Measurements from ENCODE around the gene TMPRSS9. TPM values are rescaled to one million over a fixed set of nuclear protein-coding genes. Genes with fewer than 3 reads are reported as not detected.
"Not testable (repeated sequence)": the region's sequence is repeated elsewhere in the genome, so short reads cannot be mapped to it uniquely, and the experiment has no call there.

TMPRSS9 gene
- polyA plus RNA-seq, 1 donor from 2014 or later, result not detected

DNA sequence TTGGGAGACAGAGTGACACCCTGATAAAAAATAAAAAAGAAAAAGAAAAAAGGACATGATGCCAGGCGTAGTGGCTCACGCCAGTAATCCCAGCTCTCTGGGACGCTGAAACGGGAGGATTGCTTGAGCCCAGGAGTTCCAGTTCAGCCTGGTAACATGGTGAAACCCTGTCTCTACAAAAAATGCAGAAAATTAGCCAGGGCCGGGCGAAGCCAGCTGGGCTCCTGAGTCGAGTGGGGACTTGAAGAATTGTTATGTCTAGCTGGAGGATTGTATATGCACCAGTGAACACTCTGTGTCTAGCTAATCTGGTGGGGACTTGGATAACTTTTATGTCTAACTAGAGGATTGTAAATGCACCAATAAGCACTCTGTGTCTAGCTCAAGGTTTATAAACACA is 32.3 kb downstream of the TMPRSS9 start:
- H3K4me3 ChIP-seq (ENCODE audit: low read length), result no peak overlapping the region

DNA sequence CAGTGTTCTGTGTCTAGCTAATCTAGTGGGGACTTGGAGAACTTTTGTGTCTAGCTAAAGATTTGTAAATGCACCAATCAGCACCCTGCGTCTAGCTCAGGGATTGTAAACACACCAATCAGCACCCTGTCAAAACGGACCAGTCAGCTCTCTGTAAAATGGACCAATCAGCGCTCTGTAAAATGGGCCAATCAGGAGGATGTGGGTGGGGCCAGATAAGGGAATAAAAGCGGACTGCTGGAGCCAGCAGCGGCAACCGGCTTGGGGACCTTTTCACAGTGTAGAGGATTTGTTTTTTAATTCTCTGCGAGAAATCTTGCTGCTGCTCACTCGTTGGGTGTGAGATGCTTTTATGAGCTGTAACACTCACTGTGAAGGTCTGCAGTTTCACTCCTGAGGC is 32.8 kb downstream of the TMPRSS9 start:
- H2AFZ ChIP-seq (ENCODE audit: low read depth, low read length); H3K4me2 ChIP-seq (ENCODE audit: low read length); H3K36me3 ChIP-seq (ENCODE audit: insufficient read depth, low read length); H3K27me3 ChIP-seq (ENCODE audit: insufficient read depth, low read depth, low read length); H3K9me2 ChIP-seq (ENCODE audit: insufficient read depth, low read length); H3K9ac ChIP-seq (ENCODE audit: low read length); H3K27ac ChIP-seq (ENCODE audit: low read length); H3K4me3 ChIP-seq (ENCODE audit: low read length); H3K9me3 ChIP-seq (ENCODE audit: low read length); H3K79me2 ChIP-seq (replicated peaks; ENCODE audit: insufficient read depth, low read length); H3F3A ChIP-seq (ENCODE audit: insufficient read depth, low read length, poor library complexity, severe bottlenecking); H4K20me1 ChIP-seq (ENCODE audit: insufficient read depth): not testable (repeated sequence)

More for the DNA sequence above, 32.3 kb downstream of the TMPRSS9 start:
- Histone ChIP-seq H3K9me3 (ENCODE audit: low read length) (no peaks in the 10 kb centered on the region), H3K9me2 (ENCODE audit: insufficient read depth, low read length) (no peaks in the 10 kb centered on the region), H3K27me3 (ENCODE audit: insufficient read depth, low read depth, low read length) (no peaks in the 10 kb centered on the region), H3K27ac (ENCODE audit: low read length) (no peak overlapping the region), H3K79me2 (replicated peaks; ENCODE audit: insufficient read depth, low read length) (no peaks in the 10 kb centered on the region), H4K20me1 (ENCODE audit: insufficient read depth) (no peaks in the 10 kb centered on the region), H3K4me2 (ENCODE audit: low read length) (no peak overlapping the region), H3F3A (ENCODE audit: insufficient read depth, low read length, poor library complexity, severe bottlenecking) (no peaks in the 10 kb centered on the region), H2AFZ (ENCODE audit: low read depth, low read length) (no peak overlapping the region), H3K36me3 (ENCODE audit: insufficient read depth, low read length) (no peaks in the 10 kb centered on the region), H3K9ac (ENCODE audit: low read length) (no peak overlapping the region)
- TF ChIP-seq, protein P1, sequence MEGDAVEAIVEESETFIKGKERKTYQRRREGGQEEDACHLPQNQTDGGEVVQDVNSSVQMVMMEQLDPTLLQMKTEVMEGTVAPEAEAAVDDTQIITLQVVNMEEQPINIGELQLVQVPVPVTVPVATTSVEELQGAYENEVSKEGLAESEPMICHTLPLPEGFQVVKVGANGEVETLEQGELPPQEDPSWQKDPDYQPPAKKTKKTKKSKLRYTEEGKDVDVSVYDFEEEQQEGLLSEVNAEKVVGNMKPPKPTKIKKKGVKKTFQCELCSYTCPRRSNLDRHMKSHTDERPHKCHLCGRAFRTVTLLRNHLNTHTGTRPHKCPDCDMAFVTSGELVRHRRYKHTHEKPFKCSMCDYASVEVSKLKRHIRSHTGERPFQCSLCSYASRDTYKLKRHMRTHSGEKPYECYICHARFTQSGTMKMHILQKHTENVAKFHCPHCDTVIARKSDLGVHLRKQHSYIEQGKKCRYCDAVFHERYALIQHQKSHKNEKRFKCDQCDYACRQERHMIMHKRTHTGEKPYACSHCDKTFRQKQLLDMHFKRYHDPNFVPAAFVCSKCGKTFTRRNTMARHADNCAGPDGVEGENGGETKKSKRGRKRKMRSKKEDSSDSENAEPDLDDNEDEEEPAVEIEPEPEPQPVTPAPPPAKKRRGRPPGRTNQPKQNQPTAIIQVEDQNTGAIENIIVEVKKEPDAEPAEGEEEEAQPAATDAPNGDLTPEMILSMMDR (IDR thresholded peaks at IDR 0.05; ENCODE audit: poor library complexity, severe bottlenecking), result no peak
- no peak for TF ChIP-seq SMC3 (conservative IDR thresholded peaks at IDR 0.05; ENCODE audit: poor library complexity)
- TF ChIP-seq MXI1 (conservative IDR thresholded peaks at IDR 0.05; ENCODE audit: poor library complexity, severe bottlenecking), result no peak
- no peak for TF ChIP-seq RAD21 (conservative IDR thresholded peaks at IDR 0.05)
- TF ChIP-seq, protein P2, sequence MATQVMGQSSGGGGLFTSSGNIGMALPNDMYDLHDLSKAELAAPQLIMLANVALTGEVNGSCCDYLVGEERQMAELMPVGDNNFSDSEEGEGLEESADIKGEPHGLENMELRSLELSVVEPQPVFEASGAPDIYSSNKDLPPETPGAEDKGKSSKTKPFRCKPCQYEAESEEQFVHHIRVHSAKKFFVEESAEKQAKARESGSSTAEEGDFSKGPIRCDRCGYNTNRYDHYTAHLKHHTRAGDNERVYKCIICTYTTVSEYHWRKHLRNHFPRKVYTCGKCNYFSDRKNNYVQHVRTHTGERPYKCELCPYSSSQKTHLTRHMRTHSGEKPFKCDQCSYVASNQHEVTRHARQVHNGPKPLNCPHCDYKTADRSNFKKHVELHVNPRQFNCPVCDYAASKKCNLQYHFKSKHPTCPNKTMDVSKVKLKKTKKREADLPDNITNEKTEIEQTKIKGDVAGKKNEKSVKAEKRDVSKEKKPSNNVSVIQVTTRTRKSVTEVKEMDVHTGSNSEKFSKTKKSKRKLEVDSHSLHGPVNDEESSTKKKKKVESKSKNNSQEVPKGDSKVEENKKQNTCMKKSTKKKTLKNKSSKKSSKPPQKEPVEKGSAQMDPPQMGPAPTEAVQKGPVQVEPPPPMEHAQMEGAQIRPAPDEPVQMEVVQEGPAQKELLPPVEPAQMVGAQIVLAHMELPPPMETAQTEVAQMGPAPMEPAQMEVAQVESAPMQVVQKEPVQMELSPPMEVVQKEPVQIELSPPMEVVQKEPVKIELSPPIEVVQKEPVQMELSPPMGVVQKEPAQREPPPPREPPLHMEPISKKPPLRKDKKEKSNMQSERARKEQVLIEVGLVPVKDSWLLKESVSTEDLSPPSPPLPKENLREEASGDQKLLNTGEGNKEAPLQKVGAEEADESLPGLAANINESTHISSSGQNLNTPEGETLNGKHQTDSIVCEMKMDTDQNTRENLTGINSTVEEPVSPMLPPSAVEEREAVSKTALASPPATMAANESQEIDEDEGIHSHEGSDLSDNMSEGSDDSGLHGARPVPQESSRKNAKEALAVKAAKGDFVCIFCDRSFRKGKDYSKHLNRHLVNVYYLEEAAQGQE (IDR thresholded peaks at IDR 0.05; ENCODE audit: borderline replicate concordance), result no peak
- no peak for TF ChIP-seq POLR2AphosphoS5 (IDR thresholded peaks at IDR 0.05)
- TF ChIP-seq EZH2 (IDR thresholded peaks at IDR 0.05; ENCODE audit: borderline replicate concordance, insufficient read depth, low read length, poor library complexity, severe bottlenecking), result no peak
- TF ChIP-seq EP300 (conservative IDR thresholded peaks at IDR 0.05; ENCODE audit: poor library complexity, severe bottlenecking), result no peak
- no peak for TF ChIP-seq TAF1 (IDR thresholded peaks at IDR 0.05; ENCODE audit: low read depth)

DNA sequence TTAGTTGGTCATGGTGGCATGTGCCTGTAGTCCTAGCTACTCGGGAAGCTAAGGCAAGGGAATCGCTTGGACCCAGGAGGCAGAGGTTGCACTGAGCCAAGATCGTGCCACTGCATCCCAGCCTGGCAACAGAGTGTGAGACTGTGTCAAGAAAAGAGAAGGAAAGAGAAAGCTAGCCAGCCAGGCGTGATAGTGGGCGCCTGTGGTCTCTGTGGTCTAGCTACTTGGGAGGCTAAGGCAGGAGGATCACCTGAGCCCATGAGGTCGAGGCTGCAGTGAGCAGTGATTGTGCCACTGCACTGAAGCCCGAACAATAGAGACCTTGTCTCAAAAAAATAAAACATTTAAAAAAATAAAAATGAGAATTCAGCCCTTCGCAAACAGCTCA is 34.0 kb downstream of the TMPRSS9 start:
- TF ChIP-seq MXI1 (conservative IDR thresholded peaks at IDR 0.05; ENCODE audit: poor library complexity, severe bottlenecking), result no peak
- no peak for TF ChIP-seq EZH2 (IDR thresholded peaks at IDR 0.05; ENCODE audit: borderline replicate concordance, insufficient read depth, low read length, poor library complexity, severe bottlenecking)
- no peak for TF ChIP-seq EP300 (conservative IDR thresholded peaks at IDR 0.05; ENCODE audit: poor library complexity, severe bottlenecking)
- TF ChIP-seq POLR2AphosphoS5 (IDR thresholded peaks at IDR 0.05), result no peak
- TF ChIP-seq, protein P1 (IDR thresholded peaks at IDR 0.05; ENCODE audit: poor library complexity, severe bottlenecking), result no peak
- TF ChIP-seq, protein P2 (IDR thresholded peaks at IDR 0.05; ENCODE audit: borderline replicate concordance), result no peak
- TF ChIP-seq RAD21 (conservative IDR thresholded peaks at IDR 0.05), result no peak
- no peak for TF ChIP-seq SMC3 (conservative IDR thresholded peaks at IDR 0.05; ENCODE audit: poor library complexity)
- no peak for TF ChIP-seq TAF1 (IDR thresholded peaks at IDR 0.05; ENCODE audit: low read depth)
- Histone ChIP-seq H4K20me1 (ENCODE audit: insufficient read depth) (no peaks in the 10 kb centered on the region), H3F3A (ENCODE audit: insufficient read depth, low read length, poor library complexity, severe bottlenecking) (no peaks in the 10 kb centered on the region), H2AFZ (ENCODE audit: low read depth, low read length) (no peak overlapping the region), H3K36me3 (ENCODE audit: insufficient read depth, low read length) (no peaks in the 10 kb centered on the region), H3K79me2 (replicated peaks; ENCODE audit: insufficient read depth, low read length) (no peaks in the 10 kb centered on the region), H3K9me3 (ENCODE audit: low read length) (no peaks in the 10 kb centered on the region), H3K27me3 (ENCODE audit: insufficient read depth, low read depth, low read length) (no peaks in the 10 kb centered on the region), H3K27ac (ENCODE audit: low read length) (no peak overlapping the region), H3K9me2 (ENCODE audit: insufficient read depth, low read length) (no peaks in the 10 kb centered on the region), H3K9ac (ENCODE audit: low read length) (no peak overlapping the region), H3K4me2 (ENCODE audit: low read length) (no peak overlapping the region), H3K4me3 (ENCODE audit: low read length) (no peak overlapping the region)

Data from neural cell (in vitro differentiated cells).